GM19240 (cell line): ENCODE measurements around the gene OMA1.
"Not testable (repeated sequence)": the region's sequence is repeated elsewhere in the genome, so short reads cannot be mapped to it uniquely, and the experiment has no call there.

Source experiments
- DNase-seq: peaks from one replicate; pipeline ENCODE4 v3.0.0; 2011; ENCODE audit warnings: low spot score; ENCODE audit not compliant: insufficient read length

Gene OMA1

DNA sequence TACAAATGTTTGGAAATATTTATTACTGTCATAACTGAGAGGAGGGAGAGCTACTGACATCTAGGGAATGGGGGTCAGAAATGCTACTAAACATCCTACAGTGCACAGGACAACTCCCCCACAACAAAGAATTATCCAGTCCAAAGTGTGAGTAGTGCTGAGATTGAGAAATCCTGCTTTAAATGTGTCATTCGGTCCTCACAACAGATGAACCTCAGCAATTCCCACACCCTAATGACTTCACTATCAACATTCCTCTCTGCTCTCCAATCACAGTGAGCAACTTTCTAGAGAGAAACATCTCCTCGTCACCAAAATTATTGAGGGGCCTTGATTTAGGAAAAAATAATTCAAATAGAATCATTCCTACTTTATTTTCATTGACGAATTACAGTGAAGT, 18.0 kb downstream of the OMA1 start:
- no peak for DNase-seq

- no peak for DNase-seq
Observed at GRCh38 chr1:58524353-58524945, 22.1 kb downstream of the OMA1 start.

DNA sequence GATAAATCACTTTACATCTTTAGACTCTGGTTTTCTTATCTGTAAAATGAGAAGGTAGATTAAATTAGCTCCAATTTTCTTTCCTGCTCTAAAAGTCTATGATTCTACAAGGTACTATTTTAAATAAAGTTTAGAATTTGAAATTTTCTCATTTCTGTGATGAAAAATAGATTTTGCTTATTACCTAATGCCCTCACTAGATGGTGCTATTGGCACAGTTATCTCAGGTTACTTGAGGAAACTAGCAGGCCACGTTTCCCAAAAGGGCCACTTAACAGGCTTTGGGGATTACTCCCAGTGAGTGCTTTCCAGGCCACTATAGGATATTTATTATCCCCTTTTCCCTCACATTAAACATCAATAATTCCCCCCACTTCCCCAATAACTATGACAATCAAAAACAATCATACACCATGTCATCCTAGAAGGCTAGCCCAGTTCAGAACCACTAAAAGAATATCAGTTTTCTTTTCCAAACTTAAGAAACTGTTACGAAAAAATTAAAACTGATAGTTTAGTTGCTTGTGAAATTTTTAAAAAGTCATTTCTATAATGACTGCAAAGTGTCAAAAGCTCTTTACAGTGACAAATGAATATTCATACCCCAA, 30.6 kb downstream of the OMA1 start:
- peak; percentile 19 for DNase-seq

DNA sequence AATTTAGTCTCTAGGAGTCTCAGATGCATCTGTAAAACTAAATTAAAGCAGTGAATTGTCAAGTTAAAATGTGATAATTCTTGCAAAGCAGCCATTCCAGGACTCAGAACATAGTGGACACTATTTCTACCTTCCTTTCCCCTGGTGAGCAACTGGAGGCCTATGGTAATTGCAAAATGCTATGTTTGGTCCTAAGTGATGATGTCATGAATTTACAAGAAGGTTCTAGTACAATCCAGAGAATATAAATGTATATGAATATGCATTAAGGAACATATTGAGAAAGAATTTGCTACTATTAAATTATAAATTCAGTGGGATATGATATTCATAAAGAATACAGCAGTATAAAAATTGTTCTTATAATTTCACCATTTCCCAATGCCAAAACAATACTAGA, 32.6 kb downstream of the OMA1 start:
- DNase-seq = no peak

DNA sequence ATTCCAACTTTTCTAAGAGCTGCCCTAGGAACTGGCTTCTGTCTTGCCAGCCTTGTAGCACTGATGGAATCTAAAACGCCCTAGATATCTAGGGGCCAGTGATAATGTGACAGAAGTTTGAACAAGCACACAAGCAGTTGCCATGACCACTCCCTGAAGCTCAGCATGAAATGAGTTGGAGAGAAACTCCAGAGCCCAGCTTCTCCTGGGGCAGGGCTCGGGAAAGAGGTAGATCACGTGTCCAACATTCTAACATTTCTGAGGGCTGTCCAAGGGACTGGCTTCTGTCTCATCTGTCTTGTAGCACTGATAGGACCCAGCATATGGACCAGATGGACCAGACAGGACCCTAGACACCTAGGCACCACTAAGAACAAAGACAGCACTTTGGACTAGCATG, 37.9 kb downstream of the OMA1 start:
- DNase-seq = no peak

DNA sequence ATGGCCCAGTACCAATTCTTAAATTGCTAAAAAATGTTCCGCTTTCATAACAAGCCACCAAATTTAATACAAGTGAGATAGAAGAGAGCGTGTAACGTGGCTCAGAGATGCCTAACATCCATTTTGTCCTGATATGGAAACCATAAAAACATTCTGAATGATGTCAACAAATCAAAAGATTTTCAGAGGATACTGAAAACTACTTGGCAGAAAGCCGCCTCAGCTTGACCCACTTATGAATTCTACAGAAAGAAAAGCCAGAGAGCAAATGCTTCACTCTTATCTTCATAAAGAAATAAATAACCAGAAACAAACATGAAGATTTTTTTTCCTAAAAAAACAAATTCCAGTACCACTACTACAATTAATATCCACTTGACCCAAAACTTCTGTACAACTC, 41.2 kb downstream of the OMA1 start:
- DNase-seq = no peak

DNA sequence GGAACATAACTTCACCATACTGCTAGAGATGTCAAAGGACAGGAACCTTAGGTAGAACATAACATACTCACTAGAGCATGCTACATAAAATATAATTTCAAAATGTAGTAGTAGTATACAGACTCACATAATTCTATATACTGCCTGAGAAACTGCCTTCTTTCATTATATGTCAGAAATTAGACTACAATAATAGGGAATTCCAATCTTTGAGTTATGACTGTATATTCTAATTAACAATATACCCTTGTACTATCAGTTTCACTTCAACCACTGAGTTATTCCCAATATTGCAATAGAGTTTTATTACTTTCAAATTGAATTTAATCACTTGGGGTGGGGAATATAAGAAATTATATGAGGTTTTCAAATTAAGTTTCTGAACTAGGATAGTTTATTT, 44.0 kb downstream of the OMA1 start:
- DNase-seq = no peak

DNA sequence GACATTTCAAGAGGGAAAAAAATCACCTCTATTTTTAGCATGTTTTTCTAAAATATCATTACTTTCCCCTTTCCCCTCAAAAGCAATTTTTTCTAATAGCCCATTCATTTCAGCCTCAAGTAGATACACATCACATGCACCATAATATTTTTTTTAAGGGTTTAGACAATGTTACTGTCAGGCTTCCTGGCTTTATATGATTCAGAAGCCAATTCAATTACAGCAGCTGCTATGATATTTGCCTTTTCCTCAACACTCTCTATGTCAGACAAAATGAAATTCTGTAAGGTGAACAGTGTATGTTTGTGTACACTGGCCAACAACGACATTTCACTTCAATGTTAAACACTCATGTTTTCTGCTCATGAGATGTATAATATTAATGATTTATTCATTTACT, 46.5 kb downstream of the OMA1 start:
- DNase-seq = no peak

- DNase-seq = no peak
Observed at GRCh38 chr1:58497499-58497898, 49.0 kb downstream of the OMA1 start.

- DNase-seq = no peak
Observed at GRCh38 chr1:58496042-58496441, 50.5 kb downstream of the OMA1 start.

- DNase-seq = not testable (repeated sequence)
Observed at GRCh38 chr1:58488914-58489313, 57.6 kb downstream of the OMA1 start.

GRCh38 chr1:58487002-58487401, 59.5 kb downstream of the OMA1 start:
- DNase-seq = no peak

- no peak for DNase-seq
Observed at GRCh38 chr1:58481962-58482361, 64.6 kb downstream of the OMA1 start.

DNA sequence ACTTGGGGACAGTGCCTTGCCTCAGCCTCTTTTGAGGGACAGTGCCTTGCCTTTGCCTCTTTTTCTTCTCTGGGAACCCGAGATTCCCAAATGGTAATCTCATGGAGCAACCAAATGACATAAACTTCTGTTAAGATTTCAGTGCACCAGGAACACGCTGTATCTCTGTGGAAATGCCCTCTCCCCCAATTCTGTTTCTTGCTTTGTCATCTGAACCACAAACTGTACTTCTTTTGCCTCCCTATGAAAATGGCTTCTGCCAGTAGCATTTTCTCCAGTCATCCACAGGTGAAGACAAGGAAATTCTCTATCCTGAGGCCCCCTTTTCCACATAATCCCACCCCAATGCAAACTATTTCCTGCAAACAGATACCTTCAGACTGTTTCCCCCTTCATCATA, 66.3 kb downstream of the OMA1 start:
- DNase-seq = no peak

DNA sequence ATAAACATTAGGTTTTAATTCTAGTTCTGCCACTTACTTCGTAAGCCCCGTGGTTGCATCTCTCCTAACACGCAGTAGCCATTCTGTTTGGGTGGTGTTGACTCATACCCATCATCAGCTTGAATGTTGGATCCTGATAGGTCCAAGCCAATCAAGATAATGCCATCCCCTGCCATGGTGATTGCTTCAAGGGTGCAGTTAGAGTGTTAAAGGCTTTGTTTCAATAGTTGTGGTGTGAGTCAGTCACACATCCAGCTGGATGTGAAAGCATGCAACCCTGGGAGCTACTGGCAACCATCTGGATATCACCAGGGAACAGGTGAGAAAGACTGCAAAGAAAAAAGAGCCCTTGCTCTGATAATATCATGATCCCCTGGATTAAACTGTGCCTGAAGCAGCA, 69.1 kb downstream of the OMA1 start:
- DNase-seq = no peak

GRCh38 chr1:58476179-58476578, 70.3 kb downstream of the OMA1 start:
- no peak for DNase-seq

GRCh38 chr1:58469476-58469875, 77.0 kb downstream of the OMA1 start:
- DNase-seq = no peak

GRCh38 chr1:58469016-58469415, 77.5 kb downstream of the OMA1 start:
- no peak for DNase-seq

DNA sequence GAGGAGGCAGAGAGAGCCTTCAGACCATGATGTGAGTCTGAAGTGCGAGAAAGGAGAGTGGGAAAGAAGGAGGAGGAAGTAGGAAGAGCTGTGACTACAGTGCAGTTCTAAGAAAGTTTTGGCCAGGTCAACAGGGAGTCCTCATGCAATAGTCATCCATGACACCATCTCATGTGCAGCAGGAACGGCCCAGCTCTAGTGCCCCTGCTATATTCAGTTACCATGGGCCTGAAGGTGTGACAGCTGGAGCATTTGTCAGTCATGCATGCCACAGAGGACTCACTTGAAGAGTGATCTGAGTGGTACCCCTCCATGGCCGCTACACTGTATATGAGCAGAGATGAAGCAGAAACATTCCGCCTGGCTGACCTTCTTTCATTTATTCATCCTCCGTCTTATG, 77.9 kb downstream of the OMA1 start:
- no peak for DNase-seq

- DNase-seq = no peak
Observed at GRCh38 chr1:58466630-58467241, 79.8 kb downstream of the OMA1 start.

GRCh38 chr1:58465825-58466629, 80.5 kb downstream of the OMA1 start:
- no peak for DNase-seq

- no peak for DNase-seq
Observed at GRCh38 chr1:58465176-58465575, 81.3 kb downstream of the OMA1 start.
